ENCODE results near the gene KRT25.

Gene KRT25

GRCh38 chr17:40765657-40766056 lies 10.5 kb upstream of the KRT25 start:
- Histone ChIP-seq H4K20me1 (ENCODE audit: control insufficient read depth, insufficient read depth, low read depth, low read length) (no peaks in the 10 kb centered on the region), H3K4me1 (ENCODE audit: control insufficient read depth, low read length) (no peaks in the 10 kb centered on the region), H3K9me2 (replicated peaks; ENCODE audit: control insufficient read depth, low read length) (no peaks in the 10 kb centered on the region), H3K9me3 (ENCODE audit: control insufficient read depth, insufficient read depth, low read length) (peaks cover 16% of the 10 kb centered on the region), H3F3A (ENCODE audit: control insufficient read depth, insufficient read depth) (no peaks in the 10 kb centered on the region), H3K4me3 (ENCODE audit: low read length) (no peak overlapping the region), H3K27me3 (ENCODE audit: control insufficient read depth, low read length) (peaks cover 6% of the 10 kb centered on the region), H3K79me2 (ENCODE audit: control insufficient read depth, low read length) (no peaks in the 10 kb centered on the region), H3K27ac (ENCODE audit: low read depth, low read length) (no peak overlapping the region), H3K36me3 (ENCODE audit: control insufficient read depth, low read length) (no peaks in the 10 kb centered on the region), H3K4me2 (ENCODE audit: low read length) (no peak overlapping the region)
- no peak for TF ChIP-seq EZH2phosphoT487 (IDR thresholded peaks at IDR 0.05; ENCODE audit: borderline replicate concordance, low read length)
- TF ChIP-seq, protein P1, sequence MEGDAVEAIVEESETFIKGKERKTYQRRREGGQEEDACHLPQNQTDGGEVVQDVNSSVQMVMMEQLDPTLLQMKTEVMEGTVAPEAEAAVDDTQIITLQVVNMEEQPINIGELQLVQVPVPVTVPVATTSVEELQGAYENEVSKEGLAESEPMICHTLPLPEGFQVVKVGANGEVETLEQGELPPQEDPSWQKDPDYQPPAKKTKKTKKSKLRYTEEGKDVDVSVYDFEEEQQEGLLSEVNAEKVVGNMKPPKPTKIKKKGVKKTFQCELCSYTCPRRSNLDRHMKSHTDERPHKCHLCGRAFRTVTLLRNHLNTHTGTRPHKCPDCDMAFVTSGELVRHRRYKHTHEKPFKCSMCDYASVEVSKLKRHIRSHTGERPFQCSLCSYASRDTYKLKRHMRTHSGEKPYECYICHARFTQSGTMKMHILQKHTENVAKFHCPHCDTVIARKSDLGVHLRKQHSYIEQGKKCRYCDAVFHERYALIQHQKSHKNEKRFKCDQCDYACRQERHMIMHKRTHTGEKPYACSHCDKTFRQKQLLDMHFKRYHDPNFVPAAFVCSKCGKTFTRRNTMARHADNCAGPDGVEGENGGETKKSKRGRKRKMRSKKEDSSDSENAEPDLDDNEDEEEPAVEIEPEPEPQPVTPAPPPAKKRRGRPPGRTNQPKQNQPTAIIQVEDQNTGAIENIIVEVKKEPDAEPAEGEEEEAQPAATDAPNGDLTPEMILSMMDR (IDR thresholded peaks at IDR 0.05; ENCODE audit: low read depth, low read length, poor library complexity, severe bottlenecking), result no peak

GRCh38 chr17:40763752-40764151 lies 8.6 kb upstream of the KRT25 start:
- H3K4me1 ChIP-seq (ENCODE audit: control insufficient read depth, low read length), result no peaks in the 10 kb centered on the region
- TF ChIP-seq EZH2phosphoT487 (IDR thresholded peaks at IDR 0.05; ENCODE audit: borderline replicate concordance, low read length), result no peak
- TF ChIP-seq, protein P1 (IDR thresholded peaks at IDR 0.05; ENCODE audit: low read depth, low read length, poor library complexity, severe bottlenecking), result no peak
- no peaks in the 10 kb centered on the region for H3K9me2 ChIP-seq (replicated peaks; ENCODE audit: control insufficient read depth, low read length)
- H3K9me3 ChIP-seq (ENCODE audit: control insufficient read depth, insufficient read depth, low read length), result peaks cover 21% of the 10 kb centered on the region
- no peaks in the 10 kb centered on the region for H3F3A ChIP-seq (ENCODE audit: control insufficient read depth, insufficient read depth)
- no peaks in the 10 kb centered on the region for H4K20me1 ChIP-seq (ENCODE audit: control insufficient read depth, insufficient read depth, low read depth, low read length)
- H3K79me2 ChIP-seq (ENCODE audit: control insufficient read depth, low read length), result no peaks in the 10 kb centered on the region
- no peak overlapping the region for H3K27ac ChIP-seq (ENCODE audit: low read depth, low read length)
- no peaks in the 10 kb centered on the region for H3K36me3 ChIP-seq (ENCODE audit: control insufficient read depth, low read length)
- H3K4me3 ChIP-seq (ENCODE audit: low read length), result no peak overlapping the region
- peaks cover 6% of the 10 kb centered on the region for H3K27me3 ChIP-seq (ENCODE audit: control insufficient read depth, low read length)
- H3K4me2 ChIP-seq (ENCODE audit: low read length), result no peak overlapping the region

DNA sequence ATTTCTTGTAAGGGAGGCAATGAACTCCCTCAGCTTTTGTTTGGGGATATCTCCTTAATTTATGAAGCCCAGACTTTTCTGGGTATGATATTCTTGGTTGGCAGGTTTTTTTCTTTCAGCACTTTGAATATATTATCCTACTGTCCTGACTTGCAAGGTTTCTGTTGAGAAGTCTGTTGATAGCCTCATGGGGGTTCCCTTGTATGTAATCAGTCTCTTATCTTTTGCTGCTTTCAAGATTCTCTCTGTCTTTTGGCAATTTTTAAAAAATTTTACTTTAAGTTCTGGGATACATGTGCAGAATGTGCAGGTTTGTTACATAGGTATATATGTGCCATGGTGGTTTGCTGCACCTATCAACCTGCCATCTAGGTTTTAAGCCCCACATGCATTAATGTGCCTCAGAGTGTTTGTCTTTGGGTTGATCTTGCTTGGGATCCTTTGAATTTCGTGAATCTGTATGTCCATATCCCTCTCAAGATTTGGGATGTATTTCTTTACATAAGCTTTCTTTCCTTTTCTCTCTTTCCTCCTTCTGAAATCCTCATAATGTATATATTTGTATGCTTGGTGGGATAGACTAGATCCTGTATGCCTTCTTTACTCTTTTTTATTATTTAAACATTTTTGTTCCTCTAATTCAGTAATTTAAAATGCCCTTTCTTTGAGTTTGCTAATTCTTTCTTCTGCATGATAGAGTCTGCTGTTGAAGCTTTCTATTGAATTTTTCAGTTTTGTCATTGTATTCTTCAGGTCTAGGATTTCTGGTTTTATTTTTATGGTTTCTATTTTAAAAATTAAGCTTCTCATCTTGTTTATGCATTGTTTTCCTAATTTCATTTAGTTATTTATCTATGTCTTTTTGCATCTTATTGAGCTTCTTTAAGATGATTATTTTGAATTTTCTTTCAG lies 5.2 kb upstream of the KRT25 start:
- Histone ChIP-seq H3K9me3 (ENCODE audit: control insufficient read depth, insufficient read depth, low read length) (peaks cover 21% of the 10 kb centered on the region), H3K36me3 (ENCODE audit: control insufficient read depth, low read length) (no peaks in the 10 kb centered on the region), H3K4me2 (ENCODE audit: low read length) (no peak overlapping the region), H3K27me3 (ENCODE audit: control insufficient read depth, low read length) (peaks cover 3% of the 10 kb centered on the region; the same call in 1 of the 2 replicates), H3K9me2 (replicated peaks; ENCODE audit: control insufficient read depth, low read length) (no peaks in the 10 kb centered on the region), H3K27ac (ENCODE audit: low read depth, low read length) (no peak overlapping the region), H3K4me3 (ENCODE audit: low read length) (no peak overlapping the region), H3K79me2 (ENCODE audit: control insufficient read depth, low read length) (no peaks in the 10 kb centered on the region), H4K20me1 (ENCODE audit: control insufficient read depth, insufficient read depth, low read depth, low read length) (no peaks in the 10 kb centered on the region), H3K4me1 (ENCODE audit: control insufficient read depth, low read length) (no peaks in the 10 kb centered on the region), H3F3A (ENCODE audit: control insufficient read depth, insufficient read depth) (no peaks in the 10 kb centered on the region)
- TF ChIP-seq, protein P1 (IDR thresholded peaks at IDR 0.05; ENCODE audit: low read depth, low read length, poor library complexity, severe bottlenecking), result no peak
- TF ChIP-seq EZH2phosphoT487 (IDR thresholded peaks at IDR 0.05; ENCODE audit: borderline replicate concordance, low read length), result no peak
